Stimulated activated CD8-positive, alpha-beta memory T cell treated with anti-CD3 and anti-CD28 coated beads, Interleukin-12 subunit alpha, Interleukin-12 subunit beta, amount 100 ng/mL, for 1 hour (primary cell): ENCODE measurements around the gene ABCC6.
"Not testable (repeated sequence)": the region's sequence is repeated elsewhere in the genome, so short reads cannot be mapped to it uniquely, and the experiment has no call there.

Experiments used
- DNase-seq: peaks from one replicate; pipeline ENCODE4 v3.0.0-alpha.2; 2020; ENCODE audit warnings: low read depth

ABCC6 gene

DNA sequence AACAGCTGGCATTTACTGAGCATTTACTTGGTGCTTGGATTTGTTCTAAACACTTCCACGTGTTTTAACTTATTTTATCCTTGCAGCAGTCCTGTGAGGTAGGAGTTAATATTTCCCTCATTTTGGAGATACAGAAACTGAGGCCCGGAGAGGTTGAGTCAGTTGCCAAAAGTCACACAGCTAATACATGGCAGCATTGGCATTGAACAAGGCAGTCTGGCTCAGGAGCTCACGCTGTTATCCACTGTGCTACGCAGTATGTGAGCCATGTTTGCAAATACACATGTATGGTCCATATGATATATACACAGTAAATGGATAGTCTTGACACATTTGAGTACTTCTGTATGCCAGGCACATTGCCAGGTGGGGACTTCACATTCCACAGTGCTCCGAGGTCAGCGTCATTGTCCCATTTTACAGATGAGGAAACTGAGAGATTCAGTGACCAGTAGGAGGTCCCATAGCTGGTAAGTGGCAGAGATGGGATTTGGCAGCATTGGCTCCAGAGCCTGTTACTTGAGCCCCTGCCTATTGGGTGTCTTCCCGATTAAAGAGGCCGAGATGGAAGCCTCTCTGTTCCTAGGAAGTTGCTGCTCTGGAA lies 110.7 kb downstream of the ABCC6 start:
- DNase-seq: no peak

DNA sequence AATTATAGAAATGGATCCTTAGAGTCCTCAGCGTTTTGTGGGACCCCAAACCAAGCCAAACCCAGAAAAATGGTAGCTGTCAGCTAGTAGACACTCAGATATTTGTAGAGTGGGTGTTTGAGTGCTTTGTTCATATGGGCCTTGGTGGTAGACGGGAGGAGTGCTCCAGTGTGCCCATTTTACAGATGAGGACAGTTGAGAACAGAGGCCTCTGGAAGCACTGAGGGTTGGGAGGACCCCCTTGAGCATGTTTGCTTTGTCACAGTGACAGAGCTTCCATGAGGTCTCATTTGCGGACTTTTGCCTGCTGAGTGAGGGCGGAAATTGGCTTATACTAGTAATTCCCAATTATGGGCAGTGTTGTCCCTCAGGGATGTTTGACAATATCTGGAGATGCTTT lies 111.7 kb downstream of the ABCC6 start:
- DNase-seq: no peak

DNA sequence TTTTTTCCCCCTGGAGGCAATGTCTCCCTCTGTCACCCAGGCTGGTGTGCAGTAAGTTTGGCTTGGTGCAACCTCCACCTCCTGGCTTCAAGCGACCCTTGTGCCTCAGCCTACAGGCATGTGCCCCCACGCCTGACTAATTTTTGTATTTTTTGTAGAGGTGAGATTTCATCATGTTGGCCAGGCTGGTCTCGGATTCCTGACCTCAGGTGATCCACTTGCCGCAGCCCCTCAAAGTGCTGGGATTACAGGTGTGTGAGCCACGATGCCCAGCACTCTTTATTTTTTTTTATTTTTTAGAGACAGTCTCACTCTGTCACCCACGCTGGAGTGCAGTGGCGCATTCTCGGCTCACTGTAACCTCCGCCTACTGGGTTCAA lies 113.2 kb downstream of the ABCC6 start:
- DNase-seq: no peak

DNA sequence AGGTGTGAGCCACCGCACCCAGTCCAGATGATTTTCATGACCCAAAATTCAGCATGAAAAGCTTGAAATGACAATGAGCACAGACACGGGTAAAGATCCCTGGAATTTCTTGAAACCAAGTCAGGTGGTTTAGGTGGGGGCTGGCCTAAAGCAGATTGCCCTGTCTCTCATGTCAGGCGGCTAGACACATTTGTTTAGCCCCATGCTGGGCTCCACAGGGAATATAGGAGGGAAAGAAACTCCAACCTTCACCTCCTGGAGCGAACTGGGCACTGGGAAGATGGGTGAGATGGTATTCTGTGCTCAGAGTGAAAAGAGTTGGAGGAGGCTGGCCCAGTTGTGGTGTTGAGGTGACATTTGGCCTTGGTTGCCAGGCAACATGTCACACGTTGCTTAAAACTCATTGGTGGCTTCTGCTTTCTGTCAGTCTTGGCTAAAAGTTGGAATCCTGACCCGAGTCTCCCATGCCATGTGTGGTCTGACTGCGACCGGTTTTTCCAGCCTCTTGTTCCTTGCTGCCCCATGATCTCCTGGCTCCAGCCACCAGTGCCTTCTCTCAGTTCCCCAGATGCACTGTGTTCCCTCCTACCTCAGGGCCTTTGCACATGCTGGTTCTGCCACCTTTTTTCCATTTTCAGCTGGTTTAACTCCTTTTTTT lies 113.7 kb downstream of the ABCC6 start:
- DNase-seq: no peak

DNA sequence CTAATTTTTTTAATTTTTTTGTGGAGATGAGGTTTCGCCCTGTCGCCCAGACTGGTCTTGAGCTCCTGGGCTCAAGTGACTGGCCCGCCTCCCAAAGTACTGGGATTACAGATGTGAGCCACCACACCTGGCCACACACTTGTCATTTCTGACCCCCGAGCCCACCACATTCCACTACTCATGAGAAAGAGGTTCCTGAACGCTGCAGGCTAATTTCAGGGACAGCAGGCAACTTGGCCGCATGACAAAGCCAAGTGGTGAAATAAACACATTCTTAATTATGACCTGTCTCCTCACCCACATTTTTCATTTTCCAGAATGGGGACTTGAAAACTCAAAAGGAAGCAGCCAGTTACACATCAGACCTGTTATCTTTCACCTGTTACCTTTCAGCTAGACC lies 114.5 kb downstream of the ABCC6 start:
- DNase-seq: no peak

DNA sequence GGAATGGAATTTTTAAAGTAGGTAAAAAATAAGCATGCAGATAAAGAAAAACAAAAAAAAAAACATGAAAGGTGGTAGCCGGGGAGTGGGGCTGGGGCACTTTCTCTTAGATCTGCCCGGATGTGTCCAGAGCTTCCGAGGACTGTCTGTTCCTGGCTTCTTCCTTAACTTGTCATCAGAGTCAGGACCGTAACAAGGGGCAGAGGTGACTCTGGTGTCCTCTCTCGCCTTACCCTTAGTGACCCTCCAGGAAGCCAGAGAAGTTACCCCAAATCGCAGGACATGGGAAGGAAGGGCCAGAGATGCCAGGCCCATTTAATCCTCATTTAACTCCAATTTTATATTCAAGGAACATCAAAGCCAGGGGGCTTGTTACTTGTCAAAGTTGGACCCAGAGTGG lies 115.5 kb downstream of the ABCC6 start:
- DNase-seq: no peak

DNA sequence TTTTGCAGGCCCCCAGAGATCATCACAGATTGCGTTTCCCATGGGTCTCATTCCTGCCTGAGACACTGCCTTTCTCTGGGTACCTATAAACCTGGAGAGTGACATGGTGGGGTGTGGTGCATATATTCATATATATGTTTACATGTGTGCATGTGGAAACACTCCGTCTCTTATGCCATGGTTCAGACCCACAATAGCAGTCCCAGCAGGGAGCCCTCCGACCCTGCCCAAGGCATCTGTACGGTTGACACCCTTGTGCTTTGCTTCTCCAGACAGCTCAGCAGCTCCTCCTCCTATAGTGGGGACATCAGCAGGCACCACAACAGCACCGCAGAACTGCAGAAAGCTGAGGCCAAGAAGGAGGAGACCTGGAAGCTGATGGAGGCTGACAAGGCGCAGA lies 116.8 kb downstream of the ABCC6 start:
- no peak for DNase-seq

DNA sequence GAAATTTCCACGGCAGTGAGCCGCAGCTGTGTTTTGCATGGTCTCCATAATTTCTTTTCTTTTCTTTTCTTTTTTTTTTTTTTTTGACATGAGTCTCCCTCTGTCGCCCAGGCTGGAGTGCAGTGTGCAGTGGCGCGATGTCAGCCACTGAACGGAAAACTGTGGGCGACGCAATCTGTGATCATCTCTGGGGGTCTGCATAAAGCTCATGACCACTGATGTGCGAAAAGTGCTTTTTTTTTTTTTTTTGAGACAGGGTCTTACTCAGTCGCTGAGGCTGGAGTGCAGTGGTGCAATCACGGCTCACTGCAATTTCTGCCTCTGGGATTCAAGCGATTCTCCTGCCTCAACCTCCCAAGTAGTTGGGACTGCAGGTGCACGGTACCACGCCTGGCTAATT lies 117.6 kb downstream of the ABCC6 start:
- DNase-seq: no peak

DNA sequence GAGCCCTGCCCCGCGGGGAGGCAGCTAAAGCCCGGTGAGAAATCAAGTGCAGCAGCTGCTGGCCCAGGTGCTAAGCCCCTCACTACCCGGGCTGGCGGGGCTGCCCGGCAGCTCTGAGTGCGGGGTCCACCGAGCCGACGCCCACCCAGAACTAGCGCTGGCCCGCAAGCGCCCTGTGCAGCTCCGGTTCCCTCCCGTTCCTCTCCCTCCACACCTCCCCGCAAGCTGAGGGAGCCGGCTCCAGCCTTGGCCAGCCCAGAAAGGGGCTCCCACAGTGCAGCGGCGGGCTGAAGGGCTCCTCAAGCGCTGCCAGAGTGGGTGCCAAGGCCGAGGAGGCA lies 118.5 kb downstream of the ABCC6 start:
- DNase-seq: not testable (repeated sequence)

DNA sequence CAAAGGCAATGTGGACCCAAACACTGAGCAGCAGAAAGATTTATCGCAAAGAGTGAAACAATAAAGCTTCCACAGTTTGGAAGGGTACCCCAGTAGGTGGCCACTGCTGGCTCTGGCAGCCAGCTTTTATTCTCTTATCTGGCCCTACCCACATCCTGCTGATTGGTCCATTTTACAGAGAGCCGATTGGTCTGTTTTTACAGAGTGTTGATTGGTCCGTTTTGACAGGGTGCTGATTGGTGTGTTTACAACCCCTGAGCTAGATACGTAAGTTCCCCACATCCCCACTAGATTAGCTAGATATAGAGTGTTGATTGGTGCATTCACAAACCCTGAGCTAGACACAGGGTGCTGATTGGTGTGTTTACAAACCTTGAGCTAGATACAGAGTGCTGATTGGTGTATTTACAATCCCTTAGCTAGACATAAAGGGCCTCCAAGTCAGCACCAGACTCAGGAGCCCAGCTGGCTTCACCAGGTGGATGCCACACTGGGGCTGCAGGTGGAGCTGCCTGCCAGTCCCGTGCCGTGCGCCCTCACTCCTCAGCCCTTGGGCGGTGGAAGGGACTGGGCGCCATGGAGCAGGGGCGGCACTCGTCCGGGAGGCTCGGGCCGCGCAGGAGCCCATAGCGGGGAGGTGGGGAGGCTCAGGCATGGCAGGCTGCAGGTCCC lies 119.0 kb downstream of the ABCC6 start:
- DNase-seq: not testable (repeated sequence)

DNA sequence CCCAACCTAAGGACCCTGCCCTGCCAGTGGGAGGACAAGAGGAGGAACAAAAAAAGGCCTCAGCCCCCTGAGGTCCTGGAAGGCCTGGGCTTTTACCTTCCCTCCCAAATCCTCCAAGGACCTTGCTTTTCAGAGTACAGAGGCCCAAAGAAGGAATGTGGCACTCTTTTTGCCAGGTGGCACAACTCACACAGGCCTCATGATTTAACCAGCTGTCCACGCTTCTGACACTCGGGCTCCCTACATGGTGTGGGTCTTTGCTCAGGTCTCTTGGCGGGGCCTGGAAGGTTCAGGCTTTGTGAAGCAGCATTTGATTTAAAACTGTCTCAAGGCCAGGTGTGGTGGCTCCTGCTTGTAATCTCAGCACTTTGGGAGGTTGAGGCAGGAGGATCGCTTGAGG lies 120.6 kb downstream of the ABCC6 start:
- no peak for DNase-seq

DNA sequence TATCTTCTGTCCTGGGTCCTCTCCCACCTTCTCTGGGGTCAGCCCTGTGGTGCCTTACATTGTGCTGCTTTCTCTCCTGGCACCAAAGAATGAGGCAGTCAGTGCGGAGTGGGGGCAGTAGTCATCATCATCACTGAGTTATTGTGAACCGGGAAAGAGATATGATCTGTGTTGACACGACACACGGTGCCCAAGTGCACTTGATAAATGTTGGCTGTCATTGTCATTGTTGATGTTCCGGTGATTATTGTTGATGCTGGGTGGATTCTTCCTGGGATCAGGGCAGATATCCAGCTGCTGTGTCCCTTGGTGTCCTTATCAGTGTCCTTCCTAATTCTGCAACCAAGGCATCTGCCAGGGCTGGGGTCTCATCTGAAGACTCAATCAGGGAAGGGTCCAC lies 121.7 kb downstream of the ABCC6 start:
- DNase-seq: no peak

DNA sequence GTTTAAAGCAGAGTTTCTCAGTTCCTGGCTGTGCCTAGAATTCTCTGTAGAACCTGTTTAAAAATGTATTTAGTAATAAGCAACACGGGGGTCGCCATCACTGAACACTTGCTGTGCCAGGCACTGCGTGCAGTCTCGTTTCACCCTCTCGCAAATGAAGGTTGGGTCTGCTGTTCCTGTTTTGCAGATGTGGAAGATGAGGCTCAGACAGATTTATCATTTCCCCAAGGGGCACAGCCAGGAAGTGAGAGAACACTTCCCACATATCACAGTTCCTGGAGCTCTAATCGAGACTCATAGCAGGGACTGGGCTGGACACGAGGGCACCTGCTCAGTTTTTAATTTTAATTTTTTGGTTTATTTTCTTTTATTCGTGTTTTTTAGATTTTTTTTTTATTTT lies 122.7 kb downstream of the ABCC6 start:
- no peak for DNase-seq

DNA sequence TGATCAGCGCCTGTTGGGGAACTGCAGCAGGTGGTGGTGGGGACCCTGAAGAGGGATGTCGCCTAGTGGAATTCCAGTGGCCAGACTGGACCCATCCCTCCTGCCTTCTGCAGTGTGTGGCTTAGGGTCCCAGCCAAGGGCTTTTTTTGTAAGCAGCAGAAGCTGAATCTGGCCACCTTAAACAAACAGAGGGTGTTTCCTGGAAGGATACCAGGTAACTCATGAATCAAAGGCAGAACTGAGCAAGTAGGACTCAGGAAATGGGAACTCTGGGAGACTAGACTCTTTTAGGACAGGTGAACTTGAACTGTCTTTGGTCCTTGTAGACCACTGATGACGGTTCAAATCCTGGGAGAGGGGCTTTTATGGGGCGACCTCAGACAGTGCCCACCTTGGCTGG lies 124.0 kb downstream of the ABCC6 start:
- no peak for DNase-seq
